SU-DHL-6 (cell line): ENCODE data around the gene RNASE8.

Source experiments
- H2AFZ ChIP-seq: fragments of 200-600 bp; sonication (generic); 2 replicates; pipeline ENCODE4 v1.6.1; 2014; ENCODE audit warnings: low read depth, mild to moderate bottlenecking, moderate library complexity, mixed read lengths, antibody characterized with exemption, low read length; ENCODE audit not compliant: severe bottlenecking
- H3F3A ChIP-seq: fragments of 200-600 bp; shearing (Covaris generic); 2 replicates; pipeline ENCODE4 v1.6.0; 2016; ENCODE audit warnings: antibody characterized with exemption, mild to moderate bottlenecking; ENCODE audit not compliant: insufficient read depth
- H3K27ac ChIP-seq: fragments of 200-600 bp; sonication (generic); 2 replicates; pipeline ENCODE4 v1.5.1; 2016; ENCODE audit warnings: low read depth, mild to moderate bottlenecking, low read length, moderate library complexity, mixed read lengths
- H3K27me3 ChIP-seq: fragments of 200-600 bp; sonication (generic), shearing (Covaris generic); 2 replicates; pipeline ENCODE4 v1.6.0; 2014; ENCODE audit warnings: mild to moderate bottlenecking, low read length
- H3K36me3 ChIP-seq: fragments of 200-600 bp; sonication (generic); 2 replicates; pipeline ENCODE4 v1.6.1; 2014; ENCODE audit warnings: mild to moderate bottlenecking, low read length, mixed read lengths
- H3K4me2 ChIP-seq: fragments of 300-600, 200-600 bp; shearing (Covaris generic), sonication (generic); 2 replicates; pipeline ENCODE4 v1.6.0; 2014; ENCODE audit warnings: low read length, low read depth, mild to moderate bottlenecking; ENCODE audit not compliant: poor library complexity, severe bottlenecking
- H3K4me3 ChIP-seq: fragments of 200-600 bp; sonication (generic); 2 replicates; pipeline ENCODE4 v1.5.1; 2014; ENCODE audit warnings: antibody characterized with exemption, low read length, mild to moderate bottlenecking, mixed read lengths; ENCODE audit not compliant: insufficient read depth, poor library complexity, severe bottlenecking
- H3K79me2 ChIP-seq: fragments of 200-600 bp; sonication (generic); 2 replicates; pipeline ENCODE4 v1.6.1; 2014; ENCODE audit warnings: mild to moderate bottlenecking, low read length, moderate library complexity; ENCODE audit not compliant: insufficient read depth
- H3K9ac ChIP-seq: fragments of 200-600 bp; sonication (generic); 2 replicates; pipeline ENCODE4 v1.7.0; 2014; ENCODE audit warnings: mild to moderate bottlenecking, low read length
- H3K9me2 ChIP-seq: fragments of 200-600 bp; sonication (generic); replicated peaks from 2 replicates; pipeline ENCODE4 v1.6.1; 2014; ENCODE audit warnings: low read length; ENCODE audit not compliant: insufficient read depth
- H3K9me3 ChIP-seq: fragments of 200-600 bp; sonication (generic); 2 replicates; pipeline ENCODE4 v1.6.1; 2014; ENCODE audit warnings: low read length, mixed read lengths; ENCODE audit not compliant: insufficient read depth
- H4K20me1 ChIP-seq: fragments of 200-600 bp; sonication (generic); 2 replicates; pipeline ENCODE4 v1.6.1; 2014; ENCODE audit warnings: low read depth, mild to moderate bottlenecking, antibody characterized with exemption, low read length, moderate library complexity, mixed read lengths
- CTCF ChIP-seq: fragments of 200-600 bp; sonication (generic); IDR thresholded peaks from one replicate; pipeline ENCODE4 v1.5.1; 2017; ENCODE audit warnings: antibody characterized with exemption, mild to moderate bottlenecking, low read length, moderate library complexity; ENCODE audit not compliant: insufficient read depth, poor library complexity, severe bottlenecking
- EZH2phosphoT487 ChIP-seq: fragments of 200-600 bp; sonication (generic), shearing (Covaris generic); conservative IDR thresholded peaks from 2 replicates; pipeline ENCODE4 v1.6.1; 2018; ENCODE audit warnings: mild to moderate bottlenecking, antibody characterized with exemption, low read length, moderate library complexity, mixed read lengths

RNASE8 gene

GRCh38 chr14:21049271-21049673, 8.3 kb upstream of the RNASE8 start:
- H3K4me2 ChIP-seq = no peak overlapping the region
- no peak overlapping the region for H3K27ac ChIP-seq
- no peak overlapping the region for H2AFZ ChIP-seq
- no peak for TF ChIP-seq EZH2phosphoT487
- TF ChIP-seq CTCF = no peak
- H3K9me2 ChIP-seq = no peaks in the 10 kb centered on the region
- no peaks in the 10 kb centered on the region for H3K79me2 ChIP-seq
- no peak overlapping the region for H3K9ac ChIP-seq
- no peaks in the 10 kb centered on the region for H3K27me3 ChIP-seq
- H3F3A ChIP-seq = no peaks in the 10 kb centered on the region
- no peaks in the 10 kb centered on the region for H3K9me3 ChIP-seq
- no peaks in the 10 kb centered on the region for H4K20me1 ChIP-seq
- no peak overlapping the region for H3K4me3 ChIP-seq
- no peaks in the 10 kb centered on the region for H3K36me3 ChIP-seq

- no peak overlapping the region for H3K4me2 ChIP-seq
- H3K9me3 ChIP-seq = no peaks in the 10 kb centered on the region
- no peaks in the 10 kb centered on the region for H3K79me2 ChIP-seq
- H3K36me3 ChIP-seq = no peaks in the 10 kb centered on the region
- H3F3A ChIP-seq = no peaks in the 10 kb centered on the region
- no peak overlapping the region for H3K9ac ChIP-seq
- H3K27ac ChIP-seq = no peak overlapping the region
- no peaks in the 10 kb centered on the region for H4K20me1 ChIP-seq
- H3K27me3 ChIP-seq = no peaks in the 10 kb centered on the region
- no peak overlapping the region for H2AFZ ChIP-seq
- H3K4me3 ChIP-seq = no peak overlapping the region
- TF ChIP-seq CTCF = no peak
- no peak for TF ChIP-seq EZH2phosphoT487
- H3K9me2 ChIP-seq = no peaks in the 10 kb centered on the region
Measured at GRCh38 chr14:21050597-21050996, 7.0 kb upstream of the RNASE8 start.

GRCh38 chr14:21053184-21054122, 4.2 kb upstream of the RNASE8 start:
- Histone ChIP-seq H3F3A (no peaks in the 10 kb centered on the region), H2AFZ (no peak overlapping the region), H4K20me1 (no peaks in the 10 kb centered on the region), H3K4me3 (no peak overlapping the region), H3K9ac (no peak overlapping the region), H3K9me2 (no peaks in the 10 kb centered on the region), H3K27ac (no peak overlapping the region), H3K4me2 (no peak overlapping the region), H3K36me3 (no peaks in the 10 kb centered on the region), H3K27me3 (no peaks in the 10 kb centered on the region), H3K9me3 (no peaks in the 10 kb centered on the region), H3K79me2 (no peaks in the 10 kb centered on the region)
- TF ChIP-seq EZH2phosphoT487 (no peak), CTCF (no peak)
